Measurements from ENCODE around the gene RYR3.

DNA sequence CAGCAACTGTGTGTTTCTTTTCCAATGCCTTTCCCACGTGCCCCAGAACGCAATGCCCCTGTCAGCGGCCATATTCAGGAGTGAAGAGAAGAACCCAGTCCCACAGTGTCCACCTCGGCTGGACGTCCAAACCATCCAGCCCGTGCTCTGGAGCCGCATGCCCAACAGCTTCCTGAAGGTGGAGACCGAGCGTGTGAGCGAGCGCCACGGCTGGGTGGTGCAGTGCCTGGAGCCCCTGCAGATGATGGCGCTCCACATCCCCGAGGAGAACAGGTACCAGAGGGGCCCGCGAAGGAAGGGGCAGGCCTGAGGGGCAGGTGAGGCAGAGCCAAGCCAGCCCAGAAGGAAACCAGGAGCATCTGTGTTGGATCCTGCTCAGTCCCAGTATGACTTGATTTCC is 349.4 kb downstream of the RYR3 start:
- TF ChIP-seq, protein P1, sequence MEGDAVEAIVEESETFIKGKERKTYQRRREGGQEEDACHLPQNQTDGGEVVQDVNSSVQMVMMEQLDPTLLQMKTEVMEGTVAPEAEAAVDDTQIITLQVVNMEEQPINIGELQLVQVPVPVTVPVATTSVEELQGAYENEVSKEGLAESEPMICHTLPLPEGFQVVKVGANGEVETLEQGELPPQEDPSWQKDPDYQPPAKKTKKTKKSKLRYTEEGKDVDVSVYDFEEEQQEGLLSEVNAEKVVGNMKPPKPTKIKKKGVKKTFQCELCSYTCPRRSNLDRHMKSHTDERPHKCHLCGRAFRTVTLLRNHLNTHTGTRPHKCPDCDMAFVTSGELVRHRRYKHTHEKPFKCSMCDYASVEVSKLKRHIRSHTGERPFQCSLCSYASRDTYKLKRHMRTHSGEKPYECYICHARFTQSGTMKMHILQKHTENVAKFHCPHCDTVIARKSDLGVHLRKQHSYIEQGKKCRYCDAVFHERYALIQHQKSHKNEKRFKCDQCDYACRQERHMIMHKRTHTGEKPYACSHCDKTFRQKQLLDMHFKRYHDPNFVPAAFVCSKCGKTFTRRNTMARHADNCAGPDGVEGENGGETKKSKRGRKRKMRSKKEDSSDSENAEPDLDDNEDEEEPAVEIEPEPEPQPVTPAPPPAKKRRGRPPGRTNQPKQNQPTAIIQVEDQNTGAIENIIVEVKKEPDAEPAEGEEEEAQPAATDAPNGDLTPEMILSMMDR (IDR thresholded peaks at IDR 0.05), result no peak
- no peak for TF ChIP-seq ZFX (IDR thresholded peaks at IDR 0.05; ENCODE audit: borderline replicate concordance)
